Ovary (tissue), 10 donors: Measurements from ENCODE around the gene STUB1. TPM values are rescaled to one million over a fixed set of nuclear protein-coding genes. Genes with fewer than 3 reads are reported as not detected.

Experiments used
- DNase-seq, 5 donors: peaks; one replicate each; pipeline ENCODE4 v3.0.0-alpha.2; 2019 to 2020
- H3K27ac ChIP-seq, 2 donors: fragments of 200-600 bp; one replicate each; pipeline versions ENCODE4 v1.5.1 to v1.8.0; 2019 to 2022
- H3K27me3 ChIP-seq: fragments of 200-600 bp; one replicate; pipeline ENCODE4 v1.8.0; 2022
- H3K36me3 ChIP-seq: fragments of 200-600 bp; sonication (generic); one replicate; pipeline ENCODE4 v1.5.1; 2019
- H3K4me1 ChIP-seq: one replicate; pipeline ENCODE4 v1.8.1; 2013; ENCODE audit warnings: mild to moderate bottlenecking, moderate library complexity; ENCODE audit not compliant: insufficient read depth
- H3K4me3 ChIP-seq: fragments of 200-600 bp; sonication (generic); one replicate; pipeline ENCODE4 v1.5.1; 2017
- H3K9me3 ChIP-seq, 2 donors: fragments of 200-600 bp in 1 of 2; sonication (generic) in 1 of 2; one replicate each; pipeline versions ENCODE4 v1.5.1 to v1.8.1; 2013 to 2019; ENCODE audit warnings: mild to moderate bottlenecking in 1 of 2, moderate library complexity in 1 of 2
- EP300 ChIP-seq: sonication (generic); formaldehyde crosslinking; IDR thresholded peaks from one replicate; pipeline ENCODE4 v1.6.1; 2017; ENCODE audit warnings: antibody characterized with exemption
- POLR2A ChIP-seq: fragments of 450-650 bp; IDR thresholded peaks from one replicate; pipeline ENCODE4 v1.6.1; 2017; ENCODE audit warnings: antibody characterized with exemption, mild to moderate bottlenecking, moderate library complexity
- WGBS, 3 donors: extraction: QIAGEN DNeasy Blood & Tissue Kit in 1 of 3; methylation state at CpG; one replicate each; pipeline versions ENCODE4 v1.1.5 to v1.1.7; 2013 to 2017; 5-methylcytosine and 5-hydroxymethylcytosine counted together
- intact Hi-C, 4 donors: fragments of 100-400 bp; cut with DNase I; formaldehyde crosslinking; loops; one replicate each; pipeline versions ENCODE4 v1.11.0 to v1.15.1; 2022 to 2023
- long read RNA-seq, 3 donors: library from polyadenylated mRNA in 2 of 3; unstranded in 2 of 3; transcript quantifications; one replicate each; pipeline ENCODE4 v2.0.0 and lab custom pipeline, GENCODE V29; 2021 to 2026
- polyA plus RNA-seq, 2 donors: library from polyadenylated mRNA; stranded (reverse); fragments of 200-250 nt in 1 of 2; fragments of 350-450 nt in 1 of 2; fragmentation: Illumina TruSeq in 1 of 2; extraction: RNeasy Lipid Tissue Mini Kit (QIAGEN cat#74804) in 1 of 2; gene quantifications; one replicate each; pipeline ENCODE4 v1.2.3, GENCODE V29; 2013 to 2014
- total RNA-seq, 7 donors: library from RNA; depleted of rRNA in 2 of 7; stranded (reverse); fragments of >200 nt in 2 of 7; fragmentation: NEBNext Ultra II Directional in 3 of 7; extraction: Animal tissue kit (Norgen Biotek cat#: 25700) in 3 of 7; gene quantifications; one replicate each; pipeline versions ENCODE4 v1.1.0 to v1.2.4, GENCODE V29; 2016 to 2023
- TF ChIP-seq, protein P1 (sequence below), 3 donors: fragments of 450-650 bp in 2 of 3; fragments of 200-600 bp in 1 of 3; IDR thresholded peaks; one replicate each; pipeline versions ENCODE4 v1.5.1 to v1.8.0; 2016 to 2022; ENCODE audit warnings: antibody characterized with exemption in 3 of 3, mild to moderate bottlenecking in 1 of 3
- donor health status: DM: no; HTN: no; CAD: no; lungs with moderate emphysema.
- donor health status: DM: no; HTN: no; CAD: no.
- donor health status: Bipolar disorder and iron deficiency.
- donor health status: DM: yes; HTN: yes; CAD: no.
- donor health status: DM: no; HTN: no; CAD: no.
- donor health status: DM: yes; HTN: yes; CAD: no.

Gene STUB1
- total RNA-seq: 100 to 1,000 TPM in 4 of 7 donors, 10 to 100 TPM in 3; 72.3 to 115 (median 102) TPM
- 100 to 1,000 TPM in 1 of 2 donors, 10 to 100 TPM in 1; 20.1 to 107 TPM for polyA plus RNA-seq
- long read RNA-seq, donor 1, transcript STUB1-201 (7 exons, 1,472 nt): major isoform, 10 of 26 reads
- long read RNA-seq, donor 1, partial matches to known transcripts: 11 of 26 reads
- long read RNA-seq, donor 1, other reads (novel, unspliced or antisense): 5 of 26 reads
- long read RNA-seq, donor 2, transcript STUB1-201 (7 exons, 1,472 nt): major isoform, 33 of 41 reads
- long read RNA-seq, donor 2, partial matches to known transcripts: 0 of 41 reads
- long read RNA-seq, donor 2, other reads (novel, unspliced or antisense): 0 of 41 reads
- long read RNA-seq, donor 3, transcript STUB1-201 (7 exons, 1,472 nt): major isoform, 212 of 264 reads
- long read RNA-seq, donor 3, partial matches to known transcripts: 16 of 264 reads
- long read RNA-seq, donor 3, other reads (novel, unspliced or antisense): 27 of 264 reads

DNA sequence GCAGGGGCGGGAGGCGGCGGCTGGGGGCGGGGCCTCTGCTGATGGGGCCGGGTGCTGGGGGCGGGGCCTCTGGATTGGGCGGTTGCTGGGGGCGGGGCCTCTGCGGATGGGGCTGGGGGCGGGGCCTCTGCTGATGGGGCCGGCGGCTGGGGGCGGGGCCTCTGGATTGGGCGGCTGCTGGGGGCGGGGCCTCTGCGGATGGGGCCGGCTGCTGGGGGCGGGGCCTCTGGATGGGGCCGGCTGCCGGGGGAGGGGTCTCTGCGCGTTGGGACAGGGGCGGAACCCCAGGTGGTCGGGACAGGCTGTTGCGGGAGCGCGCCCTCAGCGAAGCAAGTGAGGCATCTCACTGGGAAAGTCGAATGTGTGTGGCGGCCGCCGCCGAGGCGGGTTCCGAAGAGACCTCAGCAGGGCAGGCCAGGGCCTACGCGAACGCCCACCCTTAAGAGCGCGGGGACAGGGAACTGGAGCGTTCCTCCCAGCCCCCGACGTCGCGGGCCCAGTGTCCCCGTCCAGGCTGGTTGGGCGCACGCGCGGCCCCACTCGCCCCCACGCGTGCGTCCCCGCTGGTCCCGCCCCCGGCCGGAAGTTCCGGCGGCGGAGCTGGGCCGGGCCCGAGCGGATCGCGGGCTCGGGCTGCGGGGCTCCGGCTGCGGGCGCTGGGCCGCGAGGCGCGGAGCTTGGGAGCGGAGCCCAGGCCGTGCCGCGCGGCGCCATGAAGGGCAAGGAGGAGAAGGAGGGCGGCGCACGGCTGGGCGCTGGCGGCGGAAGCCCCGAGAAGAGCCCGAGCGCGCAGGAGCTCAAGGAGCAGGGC lies at the start of gene STUB1:
Gene STUB1, plus strand, starts transcription at position 597 of the 811 bp plus-strand sequence. Its CDS starts 116 bp downstream, at position 713.
- intact Hi-C loops: no loop called here
- WGBS, 3 donors: 0 to 1% (median 1%) methylated on average over 17 to 91 of the region's 91 CpGs

GRCh38 chr16:630815-631405 lies 49.3 kb upstream of the STUB1 start, which contains the start of gene WFIKKN1:
Gene WFIKKN1, plus strand, starts transcription at chr16:630985. Its CDS starts 269 bp downstream, at chr16:631254.
- 2 to 5% (median 3%) methylated on average over 14 to 23 of the region's 23 CpGs for WGBS, 3 donors
- intact Hi-C loops: loop anchor here in 1 of 4 donors (10.0 kb wide), 1 partner anchor 1334 kb away; the partner anchor contains the start of genes RNF151 and RPS2
- Histone ChIP-seq H3K4me3 (no peak within 1 kb of the TSS), H3K9me3 (no peaks in the 10 kb centered on the region), H3K4me1 (peaks cover 20% of the 10 kb centered on the region), H3K27me3 (no peaks in the 10 kb centered on the region), H3K27ac (peak within 1 kb of the TSS in 1 of 2 donors; percentile 12), H3K36me3 (no peaks in the 10 kb centered on the region)
- no peak for TF ChIP-seq POLR2A
- TF ChIP-seq, protein P1, sequence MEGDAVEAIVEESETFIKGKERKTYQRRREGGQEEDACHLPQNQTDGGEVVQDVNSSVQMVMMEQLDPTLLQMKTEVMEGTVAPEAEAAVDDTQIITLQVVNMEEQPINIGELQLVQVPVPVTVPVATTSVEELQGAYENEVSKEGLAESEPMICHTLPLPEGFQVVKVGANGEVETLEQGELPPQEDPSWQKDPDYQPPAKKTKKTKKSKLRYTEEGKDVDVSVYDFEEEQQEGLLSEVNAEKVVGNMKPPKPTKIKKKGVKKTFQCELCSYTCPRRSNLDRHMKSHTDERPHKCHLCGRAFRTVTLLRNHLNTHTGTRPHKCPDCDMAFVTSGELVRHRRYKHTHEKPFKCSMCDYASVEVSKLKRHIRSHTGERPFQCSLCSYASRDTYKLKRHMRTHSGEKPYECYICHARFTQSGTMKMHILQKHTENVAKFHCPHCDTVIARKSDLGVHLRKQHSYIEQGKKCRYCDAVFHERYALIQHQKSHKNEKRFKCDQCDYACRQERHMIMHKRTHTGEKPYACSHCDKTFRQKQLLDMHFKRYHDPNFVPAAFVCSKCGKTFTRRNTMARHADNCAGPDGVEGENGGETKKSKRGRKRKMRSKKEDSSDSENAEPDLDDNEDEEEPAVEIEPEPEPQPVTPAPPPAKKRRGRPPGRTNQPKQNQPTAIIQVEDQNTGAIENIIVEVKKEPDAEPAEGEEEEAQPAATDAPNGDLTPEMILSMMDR (IDR thresholded peaks at IDR 0.05): no peak
- TF ChIP-seq EP300: no peak
- peak; percentile 45 to 75 (median 68) for DNase-seq

More for the DNA sequence above, at the start of gene STUB1:
- Histone ChIP-seq H3K4me1 (peaks cover 29% of the 10 kb centered on the region), H3K36me3 (no peaks in the 10 kb centered on the region), H3K9me3 (no peaks in the 10 kb centered on the region), H3K4me3 (peak within 1 kb of the TSS; percentile 57), H3K27me3 (no peaks in the 10 kb centered on the region), H3K27ac (peak within 1 kb of the TSS; percentile 92 to 97)
- TF ChIP-seq, protein P1 (IDR thresholded peaks at IDR 0.05): no peak
- TF ChIP-seq POLR2A: peak; percentile 61
- peak; percentile 89 to 94 (median 93) for DNase-seq

GRCh38 chr16:631808-632358 lies 48.3 kb upstream of the STUB1 start:
- Histone ChIP-seq H3K27ac (no peak overlapping the region), H3K36me3 (no peaks in the 10 kb centered on the region), H3K4me3 (no peak overlapping the region), H3K9me3 (no peaks in the 10 kb centered on the region), H3K4me1 (peaks cover 20% of the 10 kb centered on the region), H3K27me3 (no peaks in the 10 kb centered on the region)
- WGBS, 3 donors: 35 to 46% (median 39%) methylated on average over 8 to 9 of the region's 9 CpGs
- no peak for DNase-seq
- TF ChIP-seq, protein P1 (IDR thresholded peaks at IDR 0.05): no peak
- TF ChIP-seq POLR2A (no peak), EP300 (no peak)
- intact Hi-C loops: loop anchor here in 1 of 4 donors (10.0 kb wide), 1 partner anchor 1333 kb away; the partner anchor contains the start of genes RNF151 and RPS2
